ENCODE results near the gene NRN1L. TPM values are rescaled to one million over a fixed set of nuclear protein-coding genes. Genes with fewer than 3 reads are reported as not detected.

NRN1L gene
- total RNA-seq, 4 donors from 2014 or later = 4.3 to 5.6 (median 4.7) TPM; not detected in 1

DNA sequence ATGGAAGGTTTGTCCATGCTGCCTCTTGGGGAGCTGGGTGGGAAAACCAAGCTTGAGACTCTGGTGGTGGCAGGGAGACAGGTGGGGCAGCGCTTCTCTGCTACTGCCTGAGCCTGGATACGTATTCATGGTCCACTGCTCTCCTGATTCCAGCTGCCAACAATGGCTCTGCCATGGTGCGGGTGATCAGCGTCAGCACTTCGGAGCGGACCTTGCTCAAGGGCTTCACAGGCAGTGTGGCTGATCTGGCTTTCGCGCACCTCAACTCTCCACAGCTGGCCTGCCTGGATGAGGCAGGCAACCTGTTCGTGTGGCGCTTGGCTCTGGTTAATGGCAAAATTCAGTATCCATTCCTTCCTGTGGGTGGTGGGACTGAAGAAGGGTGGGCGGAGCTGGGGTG is 7.6 kb upstream of the NRN1L start:
- no peak for TF ChIP-seq EP300 (IDR thresholded peaks at IDR 0.05)
- TF ChIP-seq CTCF (IDR thresholded peaks at IDR 0.05) = no peak
- no peak for TF ChIP-seq POLR2AphosphoS5 (IDR thresholded peaks at IDR 0.05)
- no peak for TF ChIP-seq POLR2A (IDR thresholded peaks at IDR 0.05)
- H3K36me3 ChIP-seq = peaks cover 57% of the 10 kb centered on the region

GRCh38 chr16:67878232-67878631 is 6.5 kb upstream of the NRN1L start:
- peaks cover 69% of the 10 kb centered on the region for H3K36me3 ChIP-seq

More for the DNA sequence above, 7.6 kb upstream of the NRN1L start:
- peaks cover 36% of the 10 kb centered on the region for H3K4me1 ChIP-seq
- no peaks in the 10 kb centered on the region for H3K27me3 ChIP-seq
- DNase-seq (ENCODE audit: low spot score in 2 of 2) = no peak
- no peaks in the 10 kb centered on the region for H3K9me3 ChIP-seq
- no peak overlapping the region for H3K27ac ChIP-seq
- no peak overlapping the region for H3K4me3 ChIP-seq
- WGBS = 100% methylated on average over 1 of the region's 11 CpGs

GRCh38 chr16:67878846-67879245 is 5.8 kb upstream of the NRN1L start:
- WGBS = 100% methylated on average over 7 of the region's 9 CpGs
- TF ChIP-seq EP300 (IDR thresholded peaks at IDR 0.05) (no peak), POLR2AphosphoS5 (IDR thresholded peaks at IDR 0.05) (no peak), POLR2A (IDR thresholded peaks at IDR 0.05) (no peak), CTCF (IDR thresholded peaks at IDR 0.05) (no peak)
- peaks cover 73% of the 10 kb centered on the region for H3K36me3 ChIP-seq
- no peak overlapping the region for H3K27ac ChIP-seq
- peaks cover 24% of the 10 kb centered on the region for H3K4me1 ChIP-seq
- no peak for DNase-seq (ENCODE audit: low spot score in 2 of 2)
- H3K4me3 ChIP-seq = no peak overlapping the region
- H3K27me3 ChIP-seq = no peaks in the 10 kb centered on the region
- H3K9me3 ChIP-seq = no peaks in the 10 kb centered on the region

More at GRCh38 chr16:67878232-67878631, 6.5 kb upstream of the NRN1L start:
- Histone ChIP-seq H3K27me3 (no peaks in the 10 kb centered on the region), H3K9me3 (no peaks in the 10 kb centered on the region), H3K27ac (no peak overlapping the region), H3K4me1 (peaks cover 29% of the 10 kb centered on the region), H3K4me3 (no peak overlapping the region)
- TF ChIP-seq POLR2A (IDR thresholded peaks at IDR 0.05) = no peak
- no peak for DNase-seq (ENCODE audit: low spot score in 2 of 2)
- WGBS = 100% methylated on average over 2 of the region's 6 CpGs

DNA sequence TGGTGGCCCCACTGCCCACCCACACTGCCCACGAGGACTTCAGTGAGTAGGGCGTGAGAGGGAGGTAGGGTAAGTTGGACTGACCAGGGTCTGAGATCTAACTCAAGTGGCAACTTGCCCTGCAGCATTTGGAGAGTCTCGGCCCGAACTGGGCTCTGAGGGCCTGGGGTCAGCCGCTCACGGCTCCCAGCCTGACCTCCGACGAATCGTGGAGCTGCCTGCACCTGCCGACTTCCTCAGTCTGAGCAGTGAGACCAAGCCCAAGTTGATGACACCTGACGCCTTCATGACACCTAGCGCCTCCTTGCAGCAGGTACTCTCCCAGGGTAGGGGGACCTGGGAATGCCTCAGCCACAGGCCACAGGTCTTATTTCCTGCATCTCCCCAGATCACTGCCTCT is 5.2 kb upstream of the NRN1L start:
- Histone ChIP-seq H3K9me3 (no peaks in the 10 kb centered on the region), H3K4me3 (no peak overlapping the region), H3K36me3 (peaks cover 76% of the 10 kb centered on the region), H3K4me1 (peaks cover 24% of the 10 kb centered on the region), H3K27me3 (no peaks in the 10 kb centered on the region), H3K27ac (no peak overlapping the region)
- DNase-seq (ENCODE audit: low spot score in 2 of 2) = no peak
- 79% methylated on average over 8 of the region's 12 CpGs for WGBS
- TF ChIP-seq EP300 (IDR thresholded peaks at IDR 0.05) (no peak), POLR2AphosphoS5 (IDR thresholded peaks at IDR 0.05) (no peak), CTCF (IDR thresholded peaks at IDR 0.05) (no peak), POLR2A (IDR thresholded peaks at IDR 0.05) (no peak)

DNA sequence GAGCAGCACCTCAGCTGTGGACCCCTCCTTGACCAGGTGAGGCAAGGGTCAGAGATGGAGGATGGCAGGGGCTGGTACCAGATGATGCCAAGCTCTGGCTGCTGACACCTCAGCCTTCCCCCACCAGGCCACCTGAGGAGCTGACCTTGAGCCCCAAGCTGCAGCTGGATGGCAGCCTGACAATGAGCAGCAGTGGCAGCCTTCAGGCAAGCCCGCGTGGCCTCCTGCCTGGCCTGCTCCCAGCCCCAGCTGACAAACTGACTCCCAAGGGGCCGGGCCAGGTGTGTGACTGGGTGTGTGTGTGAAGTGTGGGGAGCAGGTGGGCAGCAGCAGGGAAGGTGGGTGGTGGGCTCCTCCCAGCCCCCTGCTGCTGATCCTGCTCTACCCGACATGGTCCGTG is 4.7 kb upstream of the NRN1L start:
- Histone ChIP-seq H3K9me3 (no peaks in the 10 kb centered on the region), H3K27ac (no peak overlapping the region), H3K4me3 (no peak overlapping the region), H3K27me3 (no peaks in the 10 kb centered on the region), H3K4me1 (peaks cover 24% of the 10 kb centered on the region), H3K36me3 (peaks cover 76% of the 10 kb centered on the region)
- WGBS = 84% methylated on average over 3 of the region's 5 CpGs
- no peak for DNase-seq (ENCODE audit: low spot score in 2 of 2)
- TF ChIP-seq EP300 (IDR thresholded peaks at IDR 0.05) (no peak), CTCF (IDR thresholded peaks at IDR 0.05) (no peak), POLR2AphosphoS5 (IDR thresholded peaks at IDR 0.05) (no peak), POLR2A (IDR thresholded peaks at IDR 0.05) (no peak)

DNA sequence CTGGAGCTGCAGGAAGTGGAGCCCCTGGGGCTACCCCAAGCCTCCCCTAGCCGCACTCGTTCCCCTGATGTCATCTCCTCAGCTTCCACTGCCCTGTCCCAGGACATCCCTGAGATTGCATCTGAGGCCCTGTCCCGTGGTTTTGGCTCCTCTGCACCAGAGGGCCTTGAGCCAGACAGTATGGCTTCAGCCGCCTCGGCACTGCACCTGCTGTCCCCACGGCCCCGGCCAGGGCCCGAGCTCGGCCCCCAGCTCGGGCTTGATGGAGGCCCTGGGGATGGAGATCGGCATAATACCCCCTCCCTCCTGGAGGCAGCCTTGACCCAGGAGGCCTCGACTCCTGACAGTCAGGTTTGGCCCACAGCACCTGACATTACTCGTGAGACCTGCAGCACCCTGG is 4.1 kb upstream of the NRN1L start:
- TF ChIP-seq CTCF (IDR thresholded peaks at IDR 0.05) (no peak), EP300 (IDR thresholded peaks at IDR 0.05) (no peak)
- 88% methylated on average over 11 of the region's 13 CpGs for WGBS
- peaks cover 22% of the 10 kb centered on the region for H3K4me1 ChIP-seq
- H3K36me3 ChIP-seq = peaks cover 80% of the 10 kb centered on the region
- H3K27ac ChIP-seq = no peak overlapping the region
- H3K27me3 ChIP-seq = no peaks in the 10 kb centered on the region
- no peaks in the 10 kb centered on the region for H3K9me3 ChIP-seq
- no peak for DNase-seq (ENCODE audit: low spot score in 2 of 2)
- no peak overlapping the region for H3K4me3 ChIP-seq
